ENCODE data around the gene HHATL. TPM values are rescaled to one million over a fixed set of nuclear protein-coding genes. Genes with fewer than 3 reads are reported as not detected.

The HHATL gene
- total and polyA plus RNA-seq, 4 donors = 0.17 TPM; not detected in 3

DNA sequence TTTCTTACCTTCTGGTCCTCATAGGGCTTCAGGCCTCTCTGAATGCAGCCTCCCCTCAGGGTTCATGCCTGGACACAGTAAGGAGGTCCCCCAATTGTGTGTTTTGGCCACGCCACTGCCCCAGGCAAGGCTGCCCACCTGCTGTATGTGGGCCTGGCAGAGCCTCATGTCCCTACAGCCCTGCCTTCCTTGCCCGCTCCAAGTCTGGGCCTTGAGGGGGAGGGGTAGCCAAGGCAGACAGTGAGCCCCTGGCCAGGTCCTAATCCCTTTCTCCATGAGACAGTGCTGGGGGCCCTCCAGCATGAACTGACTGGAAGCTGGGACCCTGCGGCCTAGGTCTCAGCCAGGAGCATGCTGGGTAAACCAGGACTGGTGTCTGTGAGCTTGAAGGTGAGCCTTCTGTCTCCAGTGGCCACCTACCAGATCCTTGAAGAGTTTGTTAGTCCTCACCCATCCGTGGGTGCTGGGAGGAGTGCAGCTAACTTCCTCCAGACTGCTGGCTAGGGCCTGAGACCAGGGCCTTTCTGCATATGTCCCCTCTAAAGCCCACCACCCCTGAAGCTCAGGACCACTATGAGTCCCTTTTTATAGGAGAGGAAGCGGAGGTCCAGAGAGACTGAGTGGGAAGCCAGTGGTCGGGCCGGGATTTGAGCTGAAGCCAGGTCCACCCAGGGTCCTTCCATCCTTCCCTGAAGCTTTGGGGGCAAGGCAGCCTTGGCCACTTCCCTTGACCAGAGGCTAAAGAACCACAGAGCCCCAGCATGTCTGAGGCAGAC lies 40.4 kb downstream of the HHATL start:
- no peaks in the 10 kb centered on the region for H3K9me3 ChIP-seq (ENCODE audit: control insufficient read depth in 4 of 4, low read length in 3 of 4)
- TF ChIP-seq NR2F2 (IDR thresholded peaks at IDR 0.05) = no peak
- TF ChIP-seq, protein P1, sequence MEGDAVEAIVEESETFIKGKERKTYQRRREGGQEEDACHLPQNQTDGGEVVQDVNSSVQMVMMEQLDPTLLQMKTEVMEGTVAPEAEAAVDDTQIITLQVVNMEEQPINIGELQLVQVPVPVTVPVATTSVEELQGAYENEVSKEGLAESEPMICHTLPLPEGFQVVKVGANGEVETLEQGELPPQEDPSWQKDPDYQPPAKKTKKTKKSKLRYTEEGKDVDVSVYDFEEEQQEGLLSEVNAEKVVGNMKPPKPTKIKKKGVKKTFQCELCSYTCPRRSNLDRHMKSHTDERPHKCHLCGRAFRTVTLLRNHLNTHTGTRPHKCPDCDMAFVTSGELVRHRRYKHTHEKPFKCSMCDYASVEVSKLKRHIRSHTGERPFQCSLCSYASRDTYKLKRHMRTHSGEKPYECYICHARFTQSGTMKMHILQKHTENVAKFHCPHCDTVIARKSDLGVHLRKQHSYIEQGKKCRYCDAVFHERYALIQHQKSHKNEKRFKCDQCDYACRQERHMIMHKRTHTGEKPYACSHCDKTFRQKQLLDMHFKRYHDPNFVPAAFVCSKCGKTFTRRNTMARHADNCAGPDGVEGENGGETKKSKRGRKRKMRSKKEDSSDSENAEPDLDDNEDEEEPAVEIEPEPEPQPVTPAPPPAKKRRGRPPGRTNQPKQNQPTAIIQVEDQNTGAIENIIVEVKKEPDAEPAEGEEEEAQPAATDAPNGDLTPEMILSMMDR (IDR thresholded peaks at IDR 0.05; ENCODE audit: low read depth, low read length, missing input control) = no peak
- TF ChIP-seq RAD21 (IDR thresholded peaks at IDR 0.05) = no peak
- TF ChIP-seq, protein P2, sequence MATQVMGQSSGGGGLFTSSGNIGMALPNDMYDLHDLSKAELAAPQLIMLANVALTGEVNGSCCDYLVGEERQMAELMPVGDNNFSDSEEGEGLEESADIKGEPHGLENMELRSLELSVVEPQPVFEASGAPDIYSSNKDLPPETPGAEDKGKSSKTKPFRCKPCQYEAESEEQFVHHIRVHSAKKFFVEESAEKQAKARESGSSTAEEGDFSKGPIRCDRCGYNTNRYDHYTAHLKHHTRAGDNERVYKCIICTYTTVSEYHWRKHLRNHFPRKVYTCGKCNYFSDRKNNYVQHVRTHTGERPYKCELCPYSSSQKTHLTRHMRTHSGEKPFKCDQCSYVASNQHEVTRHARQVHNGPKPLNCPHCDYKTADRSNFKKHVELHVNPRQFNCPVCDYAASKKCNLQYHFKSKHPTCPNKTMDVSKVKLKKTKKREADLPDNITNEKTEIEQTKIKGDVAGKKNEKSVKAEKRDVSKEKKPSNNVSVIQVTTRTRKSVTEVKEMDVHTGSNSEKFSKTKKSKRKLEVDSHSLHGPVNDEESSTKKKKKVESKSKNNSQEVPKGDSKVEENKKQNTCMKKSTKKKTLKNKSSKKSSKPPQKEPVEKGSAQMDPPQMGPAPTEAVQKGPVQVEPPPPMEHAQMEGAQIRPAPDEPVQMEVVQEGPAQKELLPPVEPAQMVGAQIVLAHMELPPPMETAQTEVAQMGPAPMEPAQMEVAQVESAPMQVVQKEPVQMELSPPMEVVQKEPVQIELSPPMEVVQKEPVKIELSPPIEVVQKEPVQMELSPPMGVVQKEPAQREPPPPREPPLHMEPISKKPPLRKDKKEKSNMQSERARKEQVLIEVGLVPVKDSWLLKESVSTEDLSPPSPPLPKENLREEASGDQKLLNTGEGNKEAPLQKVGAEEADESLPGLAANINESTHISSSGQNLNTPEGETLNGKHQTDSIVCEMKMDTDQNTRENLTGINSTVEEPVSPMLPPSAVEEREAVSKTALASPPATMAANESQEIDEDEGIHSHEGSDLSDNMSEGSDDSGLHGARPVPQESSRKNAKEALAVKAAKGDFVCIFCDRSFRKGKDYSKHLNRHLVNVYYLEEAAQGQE (IDR thresholded peaks at IDR 0.05) = no peak
- TF ChIP-seq, protein P3, sequence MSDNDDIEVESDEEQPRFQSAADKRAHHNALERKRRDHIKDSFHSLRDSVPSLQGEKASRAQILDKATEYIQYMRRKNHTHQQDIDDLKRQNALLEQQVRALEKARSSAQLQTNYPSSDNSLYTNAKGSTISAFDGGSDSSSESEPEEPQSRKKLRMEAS (IDR thresholded peaks at IDR 0.05) = no peak
- TF ChIP-seq EGR1 (IDR thresholded peaks at IDR 0.05; ENCODE audit: low read depth in 2 of 2) = no peak
- TF ChIP-seq FOXA2 (IDR thresholded peaks at IDR 0.05) = no peak
- no peak for TF ChIP-seq FOXA1 (IDR thresholded peaks at IDR 0.05)
- TF ChIP-seq GABPA (IDR thresholded peaks at IDR 0.05 in 1 of 2, conservative IDR thresholded peaks at IDR 0.05 in 1 of 2) = no peak
- TF ChIP-seq SP1 (IDR thresholded peaks at IDR 0.05) = no peak
- TF ChIP-seq JUND (IDR thresholded peaks at IDR 0.05) = no peak
- TF ChIP-seq, protein P4, sequence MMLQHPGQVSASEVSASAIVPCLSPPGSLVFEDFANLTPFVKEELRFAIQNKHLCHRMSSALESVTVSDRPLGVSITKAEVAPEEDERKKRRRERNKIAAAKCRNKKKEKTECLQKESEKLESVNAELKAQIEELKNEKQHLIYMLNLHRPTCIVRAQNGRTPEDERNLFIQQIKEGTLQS (IDR thresholded peaks at IDR 0.05) = no peak
- no peak for TF ChIP-seq TAF1 (conservative IDR thresholded peaks at IDR 0.05)
- no peak for DNase-seq (ENCODE audit: low spot score)
- WGBS = 93% methylated on average over 7 of the region's 7 CpGs
- peaks cover 0 to 4% (median 1%) of the 10 kb centered on the region in 4 donors for H3K36me3 ChIP-seq (ENCODE audit: control insufficient read depth in 4 of 4, insufficient read depth in 3 of 4, low read depth in 1 of 4, low read length in 3 of 4)
- H3K4me1 ChIP-seq (ENCODE audit: control insufficient read depth in 4 of 4, insufficient read depth in 4 of 4, low read length in 3 of 4) = no peaks in the 10 kb centered on the region
- no peak overlapping the region for H3K9ac ChIP-seq (ENCODE audit: low read depth in 1 of 2, low read length in 2 of 2)
- no peak overlapping the region for H3K27ac ChIP-seq (ENCODE audit: low read depth in 1 of 2, low read length in 2 of 2)
- H3K4me3 ChIP-seq (ENCODE audit: low read depth in 1 of 3, low read length in 3 of 3) = no peak overlapping the region
- H3K27me3 ChIP-seq (ENCODE audit: control insufficient read depth in 4 of 4, insufficient read depth in 4 of 4, low read length in 3 of 4) = no peaks in the 10 kb centered on the region

DNA sequence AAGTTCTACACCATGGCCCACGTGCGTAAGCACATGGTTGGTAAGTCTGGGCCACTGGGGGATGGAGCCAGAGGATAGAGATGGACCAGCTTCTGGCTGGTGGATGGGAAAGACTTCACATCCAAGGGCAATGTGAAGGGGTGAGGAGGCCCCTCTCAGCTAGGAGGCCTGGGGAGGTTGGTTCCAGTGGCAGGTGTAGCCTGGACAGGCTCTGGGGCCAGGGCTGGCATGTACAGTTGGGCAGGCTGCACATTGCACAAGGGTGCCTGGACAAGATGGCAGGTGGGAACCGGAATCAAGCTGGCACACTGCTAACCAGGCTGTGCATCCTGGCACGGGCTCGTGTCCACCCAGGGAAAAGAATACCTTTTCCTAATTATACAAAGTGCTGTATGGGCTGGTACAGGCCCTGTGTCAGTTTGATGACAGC lies 41.0 kb downstream of the HHATL start:
- DNase-seq (ENCODE audit: low spot score) = peak; percentile 32
- peaks cover 0 to 4% (median 1%) of the 10 kb centered on the region in 4 donors for H3K36me3 ChIP-seq (ENCODE audit: control insufficient read depth in 4 of 4, insufficient read depth in 3 of 4, low read depth in 1 of 4, low read length in 3 of 4)
- no peaks in the 10 kb centered on the region for H3K27me3 ChIP-seq (ENCODE audit: control insufficient read depth in 4 of 4, insufficient read depth in 4 of 4, low read length in 3 of 4)
- H3K4me3 ChIP-seq (ENCODE audit: low read depth in 1 of 3, low read length in 3 of 3) = no peak overlapping the region
- H3K9me3 ChIP-seq (ENCODE audit: control insufficient read depth in 4 of 4, low read length in 3 of 4) = no peaks in the 10 kb centered on the region
- no peak for TF ChIP-seq TAF1 (conservative IDR thresholded peaks at IDR 0.05)
- TF ChIP-seq RXRA (IDR thresholded peaks at IDR 0.05) = no peak
- WGBS = 98% methylated on average over 5 of the region's 5 CpGs
- no peak overlapping the region for H3K27ac ChIP-seq (ENCODE audit: low read depth in 1 of 2, low read length in 2 of 2)
- H3K4me1 ChIP-seq (ENCODE audit: control insufficient read depth in 4 of 4, insufficient read depth in 4 of 4, low read length in 3 of 4) = no peaks in the 10 kb centered on the region
- H3K9ac ChIP-seq (ENCODE audit: low read depth in 1 of 2, low read length in 2 of 2) = no peak overlapping the region

All from liver (tissue), 9 donors.